ENCODE data around the gene KIRREL1. TPM values are rescaled to one million over a fixed set of nuclear protein-coding genes. Genes with fewer than 3 reads are reported as not detected.

The KIRREL1 gene
- total RNA-seq, 6 experiments from 2014 or later, result 1.1 to 4.9 (median 2.9) TPM

DNA sequence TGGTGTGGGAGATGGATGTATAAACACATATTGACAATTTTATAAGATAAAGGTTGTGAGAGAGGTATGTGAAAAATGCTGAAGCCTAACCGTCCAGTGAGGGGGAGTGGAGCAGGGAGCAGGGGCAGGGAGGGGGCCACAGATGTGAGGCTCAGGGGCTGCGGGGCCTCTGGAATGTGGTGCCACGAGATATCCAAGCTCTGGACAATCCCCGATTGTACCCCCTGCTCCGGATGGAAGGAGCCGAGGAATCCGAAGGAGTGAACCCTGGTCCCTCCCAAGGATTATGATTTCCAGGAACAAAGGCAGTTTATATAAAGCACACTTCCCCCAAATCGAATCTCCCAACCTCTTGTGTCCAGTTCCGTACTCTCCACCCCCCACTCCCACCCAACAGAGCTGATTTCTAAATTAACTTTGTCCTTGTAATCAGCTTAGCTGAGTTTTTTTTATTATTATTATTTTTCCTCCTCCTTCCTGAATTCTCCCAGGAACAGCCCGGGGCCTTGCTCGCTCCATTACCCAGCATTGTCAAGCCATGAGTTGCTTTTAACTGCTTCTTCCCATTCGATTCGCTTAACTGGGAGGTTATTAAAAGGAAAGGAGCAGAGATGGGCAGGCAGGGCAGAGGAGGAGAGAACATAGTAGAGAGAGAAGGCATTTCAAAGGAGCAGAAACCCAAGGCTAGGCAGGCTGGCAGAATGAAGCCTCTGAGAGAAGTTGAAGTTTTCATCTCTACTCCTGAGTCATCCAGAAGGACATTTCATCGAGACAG lies 9.4 kb downstream of the KIRREL1 start:
- DNase-seq, result no peak
- 63% methylated on average over 12 of the region's 14 CpGs for WGBS (ENCODE audit: insufficient coverage, low coverage, low lambda C conversion rate, missing lambda C conversion rate)
- Histone ChIP-seq H3K4me3 (no peak overlapping the region), H3K9me3 (no peaks in the 10 kb centered on the region), H3K4me1 (no peaks in the 10 kb centered on the region), H3K27ac (no peak overlapping the region), H3K27me3 (no peaks in the 10 kb centered on the region), H3K36me3 (no peaks in the 10 kb centered on the region)
- intact Hi-C loops (cut with DNase I), result no loop called here
- TF ChIP-seq, protein P1, sequence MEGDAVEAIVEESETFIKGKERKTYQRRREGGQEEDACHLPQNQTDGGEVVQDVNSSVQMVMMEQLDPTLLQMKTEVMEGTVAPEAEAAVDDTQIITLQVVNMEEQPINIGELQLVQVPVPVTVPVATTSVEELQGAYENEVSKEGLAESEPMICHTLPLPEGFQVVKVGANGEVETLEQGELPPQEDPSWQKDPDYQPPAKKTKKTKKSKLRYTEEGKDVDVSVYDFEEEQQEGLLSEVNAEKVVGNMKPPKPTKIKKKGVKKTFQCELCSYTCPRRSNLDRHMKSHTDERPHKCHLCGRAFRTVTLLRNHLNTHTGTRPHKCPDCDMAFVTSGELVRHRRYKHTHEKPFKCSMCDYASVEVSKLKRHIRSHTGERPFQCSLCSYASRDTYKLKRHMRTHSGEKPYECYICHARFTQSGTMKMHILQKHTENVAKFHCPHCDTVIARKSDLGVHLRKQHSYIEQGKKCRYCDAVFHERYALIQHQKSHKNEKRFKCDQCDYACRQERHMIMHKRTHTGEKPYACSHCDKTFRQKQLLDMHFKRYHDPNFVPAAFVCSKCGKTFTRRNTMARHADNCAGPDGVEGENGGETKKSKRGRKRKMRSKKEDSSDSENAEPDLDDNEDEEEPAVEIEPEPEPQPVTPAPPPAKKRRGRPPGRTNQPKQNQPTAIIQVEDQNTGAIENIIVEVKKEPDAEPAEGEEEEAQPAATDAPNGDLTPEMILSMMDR (IDR thresholded peaks at IDR 0.05), result no peak
- no peak for TF ChIP-seq POLR2A (IDR thresholded peaks at IDR 0.05)
- ATAC-seq, result no peak

DNA sequence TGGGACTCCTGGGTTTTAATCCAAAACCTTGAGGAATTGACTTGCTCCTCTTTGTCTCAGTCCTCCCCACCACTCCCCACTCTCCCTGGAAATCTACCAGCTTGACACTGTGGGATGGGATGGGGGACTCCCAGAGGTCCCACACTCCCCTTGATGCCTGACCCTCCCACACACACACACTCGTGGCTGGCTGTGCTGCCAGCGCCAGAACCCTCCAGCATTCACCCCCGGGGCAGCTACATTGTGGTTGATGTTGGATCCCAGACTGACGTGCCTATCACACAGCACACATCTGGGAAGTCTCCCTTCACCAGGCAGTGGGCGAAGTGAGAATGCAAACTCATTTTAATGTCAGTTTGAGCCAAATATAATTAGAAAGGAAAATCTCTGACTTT lies 10.0 kb downstream of the KIRREL1 start:
- H3K9me3 ChIP-seq, result no peaks in the 10 kb centered on the region
- WGBS (ENCODE audit: insufficient coverage, low coverage, low lambda C conversion rate, missing lambda C conversion rate), result 20% methylated on average over 3 of the region's 5 CpGs
- no peaks in the 10 kb centered on the region for H3K36me3 ChIP-seq
- no peak overlapping the region for H3K4me3 ChIP-seq
- no peak overlapping the region for H3K27ac ChIP-seq
- no peaks in the 10 kb centered on the region for H3K4me1 ChIP-seq
- DNase-seq, result no peak
- ATAC-seq, result no peak
- no peaks in the 10 kb centered on the region for H3K27me3 ChIP-seq
- intact Hi-C loops (cut with DNase I), result no loop called here
- no peak for TF ChIP-seq POLR2A (IDR thresholded peaks at IDR 0.05)
- TF ChIP-seq, protein P1 (IDR thresholded peaks at IDR 0.05), result no peak

DNA sequence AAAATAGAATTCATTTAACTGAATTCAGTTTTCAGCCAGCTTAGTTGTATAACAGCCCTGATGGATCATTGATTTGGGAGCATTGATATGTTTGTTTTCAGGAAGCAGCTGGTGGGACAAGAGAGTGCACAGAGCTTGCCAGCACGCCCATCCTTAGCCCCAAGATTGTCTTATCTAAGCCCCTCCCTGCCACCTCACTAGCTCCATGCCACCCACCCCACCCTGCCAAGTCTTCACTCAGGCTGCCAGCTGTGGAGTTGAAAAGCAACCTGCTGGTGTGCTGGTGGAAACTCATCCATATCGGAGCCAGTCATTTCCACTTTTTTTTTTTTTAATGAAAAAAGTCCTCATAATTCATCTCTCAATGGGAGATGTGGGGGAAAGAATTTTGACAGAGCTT lies 11.8 kb downstream of the KIRREL1 start:
- Histone ChIP-seq H3K4me3 (no peak overlapping the region), H3K27me3 (no peaks in the 10 kb centered on the region), H3K36me3 (no peaks in the 10 kb centered on the region), H3K9me3 (no peaks in the 10 kb centered on the region), H3K4me1 (no peaks in the 10 kb centered on the region), H3K27ac (no peak overlapping the region)
- 40% methylated on average over 2 of the region's 2 CpGs for WGBS (ENCODE audit: insufficient coverage, low coverage, low lambda C conversion rate, missing lambda C conversion rate)
- intact Hi-C loops (cut with DNase I), result no loop called here
- DNase-seq (no peak), ATAC-seq (no peak)
- TF ChIP-seq, protein P1 (IDR thresholded peaks at IDR 0.05), result no peak
- TF ChIP-seq POLR2A (IDR thresholded peaks at IDR 0.05), result no peak

DNA sequence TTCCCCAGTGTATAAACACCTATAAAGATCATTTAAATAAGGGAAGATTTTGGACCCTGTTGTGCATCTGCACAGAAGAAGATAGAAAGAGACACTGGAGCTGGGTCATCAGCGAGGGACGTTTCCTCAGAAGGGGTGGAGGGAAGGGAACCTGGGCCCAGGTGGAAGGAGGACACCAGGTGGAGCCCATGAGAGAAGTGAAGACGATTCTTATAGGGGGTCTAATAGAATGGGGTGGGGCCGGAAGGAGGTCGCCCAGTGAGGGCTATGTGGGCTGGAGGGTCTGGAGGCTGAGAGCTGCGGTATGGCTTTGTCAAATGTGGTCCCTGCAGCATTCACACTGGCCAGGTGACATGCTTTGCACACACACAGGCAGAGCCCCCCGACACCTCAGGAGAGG lies 13.7 kb downstream of the KIRREL1 start:
- H3K4me1 ChIP-seq, result no peaks in the 10 kb centered on the region
- H3K27ac ChIP-seq, result no peak overlapping the region
- H3K9me3 ChIP-seq, result no peaks in the 10 kb centered on the region
- DNase-seq, result no peak
- 66% methylated on average over 4 of the region's 7 CpGs for WGBS (ENCODE audit: insufficient coverage, low coverage, low lambda C conversion rate, missing lambda C conversion rate)
- H3K27me3 ChIP-seq, result no peaks in the 10 kb centered on the region
- intact Hi-C loops (cut with DNase I), result no loop called here
- no peak for ATAC-seq
- TF ChIP-seq, protein P1 (IDR thresholded peaks at IDR 0.05), result no peak
- TF ChIP-seq POLR2A (IDR thresholded peaks at IDR 0.05), result no peak
- no peaks in the 10 kb centered on the region for H3K36me3 ChIP-seq
- H3K4me3 ChIP-seq, result no peak overlapping the region
